T-helper 22 cell (primary cell): ENCODE results near the gene CNTNAP1.
A peak's percentile ranks its signal among the peaks of the same experiment; 100 is the strongest.
"Not testable (repeated sequence)": the region's sequence is repeated elsewhere in the genome, so short reads cannot be mapped to it uniquely, and the experiment has no call there.

Experiments used
- DNase-seq: peaks from one replicate; pipeline ENCODE4 v3.0.0-alpha.2; 2020; ENCODE audit warnings: low read depth

Gene CNTNAP1

GRCh38 chr17:42681976-42682721, at the start of gene CNTNAP1:
Gene CNTNAP1 (plus strand): TSS chr17:42682531. CDS start chr17:42682830, 299 bp downstream.
- DNase-seq = no peak

- DNase-seq = no peak
Observed at GRCh38 chr17:42632949-42633444, 49.3 kb upstream of the CNTNAP1 start.

GRCh38 chr17:42639525-42640113, 42.7 kb upstream of the CNTNAP1 start:
- DNase-seq = no peak

GRCh38 chr17:42640121-42640520, 42.2 kb upstream of the CNTNAP1 start:
- DNase-seq = no peak

- no peak for DNase-seq
Observed at GRCh38 chr17:42642336-42642735, 40.0 kb upstream of the CNTNAP1 start.

- no peak for DNase-seq
Observed at GRCh38 chr17:42647778-42648177, 34.6 kb upstream of the CNTNAP1 start.

DNA sequence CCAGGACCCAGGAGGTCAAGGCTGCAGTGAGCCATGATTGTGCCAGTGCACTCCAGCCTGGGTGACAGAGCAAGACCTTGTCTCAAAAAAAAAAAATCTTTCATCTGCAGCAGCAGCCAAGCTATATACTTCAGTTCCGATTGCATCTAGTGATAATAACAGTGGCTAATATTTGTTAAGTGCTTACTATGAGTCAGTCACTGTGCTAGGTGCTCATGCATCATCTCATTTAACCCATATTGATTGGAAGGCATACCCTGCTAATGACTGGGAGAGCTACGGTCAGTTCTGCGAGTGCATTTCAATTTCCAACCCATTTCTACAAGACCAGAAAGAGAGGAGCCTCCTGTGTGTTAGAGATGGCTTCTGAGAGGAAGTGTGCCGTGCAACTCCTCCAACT, 30.9 kb upstream of the CNTNAP1 start:
- no peak for DNase-seq

DNA sequence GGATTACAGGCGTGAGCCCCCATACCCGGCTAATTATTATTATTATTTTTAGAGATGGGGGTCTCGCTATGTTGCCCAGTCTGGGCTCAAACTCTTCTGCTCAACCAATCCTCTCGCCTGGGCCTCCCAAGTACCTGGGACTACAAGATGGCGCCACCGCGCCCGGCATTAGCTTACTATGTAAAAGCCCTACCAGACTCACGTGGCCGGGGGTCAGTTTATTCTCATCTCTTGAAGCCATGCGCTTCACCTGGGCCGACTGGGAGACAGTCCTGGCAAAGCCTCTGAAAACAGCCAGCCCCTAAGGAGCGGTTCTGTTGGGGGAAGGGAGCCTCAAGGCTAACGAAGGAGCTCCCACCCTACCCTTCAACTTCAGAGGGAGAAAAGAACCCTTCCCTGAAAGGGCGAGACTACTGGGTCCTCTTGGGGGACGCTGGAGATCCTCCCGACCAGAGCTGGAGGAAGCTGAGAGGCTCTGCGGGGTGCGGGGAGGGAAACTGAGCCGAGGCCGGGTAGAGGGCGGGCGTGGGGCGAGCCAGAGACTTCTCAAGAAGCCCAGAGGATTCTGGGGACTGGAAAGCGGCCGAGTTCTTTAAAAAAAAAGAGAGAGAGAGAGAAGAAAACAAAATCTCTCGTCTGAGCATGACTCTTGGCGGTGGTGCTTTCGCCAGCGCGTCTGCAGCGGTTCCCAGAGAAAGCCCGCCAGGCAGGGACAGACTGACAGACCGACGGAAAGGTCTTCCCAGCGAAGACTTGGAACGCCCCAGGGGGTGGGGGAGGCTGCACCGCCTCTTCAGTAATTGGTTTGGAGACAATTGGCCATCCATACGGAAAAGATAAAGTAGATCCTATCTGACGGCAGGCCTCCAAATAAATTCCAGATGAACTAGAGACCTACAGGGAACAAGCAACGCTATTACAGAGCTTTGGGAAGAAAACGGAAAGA, 28.9 kb upstream of the CNTNAP1 start:
- DNase-seq = no peak

DNA sequence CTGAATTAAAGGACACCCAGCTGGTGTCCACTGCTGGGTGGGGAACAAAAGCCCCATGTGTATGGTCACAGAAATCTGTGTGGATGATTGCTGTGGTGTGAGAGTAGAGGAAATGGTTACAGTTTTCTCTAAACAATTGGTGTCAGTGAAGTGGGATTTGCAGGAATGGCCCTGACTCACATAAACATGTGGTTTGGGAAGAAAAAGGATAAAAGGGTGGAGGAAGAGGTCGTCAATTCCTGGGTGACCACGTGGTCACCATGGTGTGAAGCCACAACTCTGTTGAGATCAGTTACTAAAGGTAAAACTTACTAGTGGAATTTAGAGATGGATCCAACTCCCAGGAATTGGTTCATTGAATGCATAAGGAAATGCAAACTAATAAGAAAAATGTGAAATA, 26.8 kb upstream of the CNTNAP1 start:
- DNase-seq = no peak

DNA sequence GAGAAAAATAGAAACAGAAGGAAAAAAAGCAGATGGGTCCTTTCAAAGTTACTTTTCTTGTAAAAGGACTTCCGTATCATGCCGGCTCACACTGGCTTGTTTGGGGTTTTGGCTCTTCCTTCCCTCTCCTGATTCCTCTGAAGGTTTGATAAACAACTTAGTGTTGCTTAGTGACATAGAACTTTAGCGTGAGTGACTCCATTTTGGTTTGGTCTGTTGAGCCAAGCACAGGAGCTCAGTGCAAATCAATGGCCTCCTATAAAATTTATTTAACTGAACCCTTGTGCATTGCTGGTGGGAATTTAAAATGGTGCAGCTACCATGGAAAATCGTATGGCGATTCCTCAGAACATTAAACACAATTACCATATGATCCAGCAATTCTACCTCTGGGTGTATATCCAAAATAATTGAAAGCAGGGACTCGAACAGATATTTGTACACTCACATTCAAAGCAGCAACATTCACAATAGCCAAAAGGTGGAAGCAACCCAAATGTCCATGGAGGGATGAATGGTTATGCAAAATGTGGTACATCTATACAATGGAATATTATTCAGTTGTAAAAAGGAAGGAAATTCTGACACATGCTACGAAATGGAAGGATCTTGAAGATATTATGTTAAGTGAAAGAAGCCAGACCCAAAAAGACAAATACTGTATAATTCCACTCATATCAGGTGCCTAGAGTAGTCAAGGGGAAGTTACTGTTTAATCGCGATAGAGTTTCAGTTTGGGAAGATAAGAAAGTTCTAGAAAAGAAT, 24.3 kb upstream of the CNTNAP1 start:
- DNase-seq = no peak

DNA sequence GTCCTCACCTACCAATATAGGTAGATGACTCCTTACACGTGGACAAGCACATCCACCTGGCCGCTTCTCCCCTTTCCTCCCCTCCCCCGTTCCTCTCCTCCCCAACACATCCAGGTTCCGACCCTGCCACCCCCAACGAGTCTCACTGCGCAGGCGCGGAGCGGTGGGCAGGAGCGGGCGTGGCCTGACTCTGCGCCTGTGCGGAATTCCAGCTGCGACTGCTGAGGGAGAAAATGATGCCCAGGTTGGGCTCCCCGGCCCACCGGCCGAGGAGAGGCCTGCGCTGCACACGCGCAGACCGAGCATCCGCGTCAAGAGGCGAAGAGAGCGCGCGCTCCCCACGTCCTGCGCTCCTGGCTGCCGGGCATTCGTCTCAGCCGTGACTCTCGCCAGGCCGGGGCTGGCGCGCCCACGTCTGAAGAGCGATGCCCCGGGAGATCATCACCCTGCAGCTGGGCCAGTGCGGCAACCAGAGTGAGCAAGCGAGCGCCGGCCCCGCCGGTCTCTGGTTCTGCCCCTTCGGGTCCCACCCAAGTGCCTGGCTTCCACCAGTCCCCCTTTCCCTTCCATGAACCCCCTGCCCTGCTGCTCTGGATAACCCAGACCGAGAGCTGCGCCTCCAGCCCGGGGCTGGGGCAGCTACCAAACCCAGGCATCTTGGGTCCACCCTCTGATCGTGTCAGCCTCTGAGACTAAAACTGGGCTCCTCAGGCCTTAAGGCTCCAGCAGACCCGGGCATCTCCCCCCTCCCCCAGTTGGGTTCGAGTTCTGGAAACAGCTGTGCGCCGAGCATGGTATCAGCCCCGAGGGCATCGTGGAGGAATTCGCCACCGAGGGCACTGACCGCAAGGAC, 23.0 kb upstream of the CNTNAP1 start, which contains the start of gene TUBG2:
TSS of gene TUBG2 (plus strand) at position 206 of the 853 bp plus-strand sequence. CDS start at position 426, 220 bp downstream.
- DNase-seq = peak; percentile 60

DNA sequence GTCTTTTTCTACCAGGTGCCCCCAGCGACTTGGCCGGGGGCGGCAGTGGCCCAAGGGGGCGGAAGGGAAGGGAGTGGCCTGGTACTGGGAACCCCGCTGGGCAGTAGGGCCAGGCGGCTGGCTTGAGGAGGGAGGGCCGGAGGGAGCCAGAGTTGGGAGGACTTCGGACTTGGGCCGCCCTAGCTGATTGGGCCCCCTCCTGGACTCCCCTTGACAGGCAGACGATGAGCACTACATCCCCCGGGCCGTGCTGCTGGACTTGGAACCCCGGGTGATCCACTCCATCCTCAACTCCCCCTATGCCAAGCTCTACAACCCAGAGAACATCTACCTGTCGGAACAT, 22.4 kb upstream of the CNTNAP1 start:
- DNase-seq = not testable (repeated sequence)

- no peak for DNase-seq
Observed at GRCh38 chr17:42660692-42661345, 21.5 kb upstream of the CNTNAP1 start.

DNA sequence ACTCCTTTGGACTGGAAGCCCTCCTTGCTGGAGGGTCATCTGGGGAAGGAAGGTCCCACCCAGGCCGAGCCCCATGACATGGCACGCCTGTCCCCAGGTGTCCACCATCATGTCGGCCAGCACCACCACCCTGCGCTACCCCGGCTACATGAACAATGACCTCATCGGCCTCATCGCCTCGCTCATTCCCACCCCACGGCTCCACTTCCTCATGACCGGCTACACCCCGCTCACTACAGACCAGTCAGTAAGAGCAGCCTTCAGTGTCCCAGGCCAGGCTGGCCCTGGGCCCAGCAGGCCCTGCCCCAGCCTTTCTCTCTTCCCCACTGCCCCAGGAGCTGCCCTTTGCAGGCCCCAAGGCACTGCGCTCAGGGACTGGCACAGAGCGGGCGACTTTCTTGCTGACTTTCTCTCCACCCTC, 16.7 kb upstream of the CNTNAP1 start:
- DNase-seq = no peak

DNA sequence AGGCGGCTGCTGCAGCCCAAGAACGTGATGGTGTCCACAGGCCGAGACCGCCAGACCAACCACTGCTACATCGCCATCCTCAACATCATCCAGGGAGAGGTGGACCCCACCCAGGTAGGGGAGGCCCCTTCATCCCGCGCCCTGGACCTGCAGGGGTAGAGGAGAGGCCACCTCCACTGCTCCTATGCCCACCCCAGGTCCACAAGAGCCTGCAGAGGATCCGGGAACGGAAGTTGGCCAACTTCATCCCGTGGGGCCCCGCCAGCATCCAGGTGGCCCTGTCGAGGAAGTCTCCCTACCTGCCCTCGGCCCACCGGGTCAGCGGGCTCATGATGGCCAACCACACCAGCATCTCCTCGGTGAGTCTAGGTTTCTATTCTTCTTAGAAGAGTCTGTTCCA, 16.2 kb upstream of the CNTNAP1 start:
- DNase-seq = not testable (repeated sequence)

GRCh38 chr17:42667088-42667951, 15.0 kb upstream of the CNTNAP1 start:
- no peak for DNase-seq

DNA sequence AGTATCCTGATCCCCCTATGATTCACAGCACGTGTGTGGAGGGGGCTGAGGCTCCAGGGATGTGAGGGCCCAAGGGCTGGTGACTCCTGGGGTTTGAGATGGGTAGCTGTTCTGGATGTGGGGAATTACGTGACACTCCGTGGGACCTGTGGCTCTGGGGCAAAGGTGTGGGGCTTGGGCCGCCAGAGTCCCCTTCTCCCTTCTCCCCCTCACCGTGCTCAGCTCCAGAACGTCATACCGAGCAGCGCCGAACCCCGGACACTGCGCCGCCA, 12.7 kb upstream of the CNTNAP1 start:
- no peak for DNase-seq

- DNase-seq = no peak
Observed at GRCh38 chr17:42669977-42670788, 12.1 kb upstream of the CNTNAP1 start.
